ENCODE measurements around the gene HBP1.

- no peak for TF ChIP-seq CTCF (IDR thresholded peaks at IDR 0.05)
- no peak for TF ChIP-seq EZH2 (IDR thresholded peaks at IDR 0.05)
Observed at GRCh38 chr7:107152011-107152410, 16.8 kb upstream of the HBP1 start.
